ENCODE results near the gene PPM1B.

DNA sequence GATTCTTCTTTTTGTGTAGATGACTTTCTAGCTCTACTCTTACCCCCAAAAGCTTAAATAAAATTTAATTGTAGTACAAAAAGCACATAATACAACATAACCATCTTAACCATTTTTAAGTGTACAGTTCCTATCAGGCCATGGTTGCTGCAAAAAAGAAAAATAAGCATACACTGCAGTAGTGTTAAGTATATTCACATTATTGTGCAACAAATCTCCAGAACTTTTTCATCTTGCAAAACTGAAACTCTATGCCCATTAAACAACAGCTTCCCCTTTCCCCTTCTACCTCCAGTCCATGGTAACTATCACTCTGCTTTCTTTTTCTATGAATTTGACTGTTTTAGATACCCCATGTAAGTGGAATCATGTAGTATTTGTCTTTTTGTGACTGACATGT, 18.1 kb downstream of the PPM1B start:
- TF ChIP-seq POLR2A (IDR thresholded peaks at IDR 0.05; ENCODE audit: low read depth, low read length) (no peak), EZH2 (IDR thresholded peaks at IDR 0.05; ENCODE audit: borderline replicate concordance, low read depth, low read length, severe bottlenecking) (no peak), MYC (IDR thresholded peaks at IDR 0.05; ENCODE audit: low read depth, low read length) (no peak), JUN (IDR thresholded peaks at IDR 0.05; ENCODE audit: borderline replicate concordance, insufficient read depth, insufficient read length, low read depth) (no peak), FOS (IDR thresholded peaks at IDR 0.05; ENCODE audit: borderline replicate concordance, insufficient read depth, low read length) (no peak)
- TF ChIP-seq, protein P1, sequence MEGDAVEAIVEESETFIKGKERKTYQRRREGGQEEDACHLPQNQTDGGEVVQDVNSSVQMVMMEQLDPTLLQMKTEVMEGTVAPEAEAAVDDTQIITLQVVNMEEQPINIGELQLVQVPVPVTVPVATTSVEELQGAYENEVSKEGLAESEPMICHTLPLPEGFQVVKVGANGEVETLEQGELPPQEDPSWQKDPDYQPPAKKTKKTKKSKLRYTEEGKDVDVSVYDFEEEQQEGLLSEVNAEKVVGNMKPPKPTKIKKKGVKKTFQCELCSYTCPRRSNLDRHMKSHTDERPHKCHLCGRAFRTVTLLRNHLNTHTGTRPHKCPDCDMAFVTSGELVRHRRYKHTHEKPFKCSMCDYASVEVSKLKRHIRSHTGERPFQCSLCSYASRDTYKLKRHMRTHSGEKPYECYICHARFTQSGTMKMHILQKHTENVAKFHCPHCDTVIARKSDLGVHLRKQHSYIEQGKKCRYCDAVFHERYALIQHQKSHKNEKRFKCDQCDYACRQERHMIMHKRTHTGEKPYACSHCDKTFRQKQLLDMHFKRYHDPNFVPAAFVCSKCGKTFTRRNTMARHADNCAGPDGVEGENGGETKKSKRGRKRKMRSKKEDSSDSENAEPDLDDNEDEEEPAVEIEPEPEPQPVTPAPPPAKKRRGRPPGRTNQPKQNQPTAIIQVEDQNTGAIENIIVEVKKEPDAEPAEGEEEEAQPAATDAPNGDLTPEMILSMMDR (IDR thresholded peaks at IDR 0.05; ENCODE audit: extremely low read depth in 1 of 2, insufficient read depth in 1 of 2, low read depth in 1 of 2, low read length in 2 of 2): no peak
- TF ChIP-seq, protein P2, sequence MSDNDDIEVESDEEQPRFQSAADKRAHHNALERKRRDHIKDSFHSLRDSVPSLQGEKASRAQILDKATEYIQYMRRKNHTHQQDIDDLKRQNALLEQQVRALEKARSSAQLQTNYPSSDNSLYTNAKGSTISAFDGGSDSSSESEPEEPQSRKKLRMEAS (IDR thresholded peaks at IDR 0.05; ENCODE audit: insufficient read depth, insufficient read length): no peak

All from endothelial cell of umbilical vein (primary cell).